Measurements from ENCODE around the gene SLC6A11. TPM values are rescaled to one million over a fixed set of nuclear protein-coding genes. Genes with fewer than 3 reads are reported as not detected.

SLC6A11 gene
- total RNA-seq, 1 donor from 2014 or later: not detected

GRCh38 chr3:10873415-10873814 is 57.4 kb downstream of the SLC6A11 start:
- DNase-seq (no peak), ATAC-seq (no peak)
- intact Hi-C loops (cut with micrococcal nuclease): no loop called here

- intact Hi-C loops (cut with micrococcal nuclease): no loop called here
- ATAC-seq: no peak
- DNase-seq: no peak
These were observed 59.9 kb downstream of the SLC6A11 start for GRCh38 chr3:10875914-10876313.

DNA sequence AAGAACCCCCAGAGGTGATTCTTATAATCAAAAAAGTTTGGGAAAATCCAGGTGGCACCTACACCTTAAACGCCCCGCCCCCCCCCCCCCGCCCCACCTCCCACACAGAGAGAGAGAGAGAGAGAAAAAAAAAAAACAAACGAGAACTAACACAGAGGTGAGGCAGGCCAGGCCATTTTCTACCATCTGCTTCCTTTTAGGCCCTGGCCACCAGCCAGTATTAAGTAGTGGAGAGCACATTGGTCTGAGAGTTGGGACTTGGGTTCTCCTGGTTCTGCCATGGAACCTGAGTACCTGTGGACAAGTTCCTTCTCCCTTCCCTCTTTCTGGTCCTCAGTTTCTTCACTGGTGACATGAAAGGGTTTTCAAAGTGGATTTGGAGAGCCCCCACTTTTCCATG is 60.6 kb downstream of the SLC6A11 start:
- intact Hi-C loops (cut with micrococcal nuclease): no loop called here
- ATAC-seq (no peak), DNase-seq (no peak)

GRCh38 chr3:10882851-10883250 is 66.8 kb downstream of the SLC6A11 start:
- intact Hi-C loops (cut with micrococcal nuclease): no loop called here
- ATAC-seq (no peak), DNase-seq (no peak)

- ATAC-seq: no peak
- intact Hi-C loops (cut with micrococcal nuclease): no loop called here
- no peak for DNase-seq
These were observed 67.6 kb downstream of the SLC6A11 start for GRCh38 chr3:10883478-10884234.

DNA sequence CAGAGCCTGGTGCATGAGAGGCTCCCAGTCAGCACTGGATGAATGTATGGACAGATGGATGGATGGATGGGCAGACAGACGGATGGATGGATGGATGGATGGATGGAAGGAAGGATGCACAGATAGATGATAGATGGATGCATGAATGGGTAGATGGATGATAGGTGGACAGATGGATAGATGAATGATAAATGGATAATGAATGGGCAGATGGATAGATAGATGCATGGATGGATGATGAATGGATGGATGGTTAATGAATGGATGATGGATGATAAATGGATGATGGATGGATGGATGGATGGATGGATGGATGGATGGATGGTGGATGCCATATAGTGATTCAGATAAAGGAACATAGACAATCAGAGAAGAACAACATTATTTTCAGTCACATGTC is 71.0 kb downstream of the SLC6A11 start:
- intact Hi-C loops (cut with micrococcal nuclease): no loop called here
- no peak for ATAC-seq
- no peak for DNase-seq

DNA sequence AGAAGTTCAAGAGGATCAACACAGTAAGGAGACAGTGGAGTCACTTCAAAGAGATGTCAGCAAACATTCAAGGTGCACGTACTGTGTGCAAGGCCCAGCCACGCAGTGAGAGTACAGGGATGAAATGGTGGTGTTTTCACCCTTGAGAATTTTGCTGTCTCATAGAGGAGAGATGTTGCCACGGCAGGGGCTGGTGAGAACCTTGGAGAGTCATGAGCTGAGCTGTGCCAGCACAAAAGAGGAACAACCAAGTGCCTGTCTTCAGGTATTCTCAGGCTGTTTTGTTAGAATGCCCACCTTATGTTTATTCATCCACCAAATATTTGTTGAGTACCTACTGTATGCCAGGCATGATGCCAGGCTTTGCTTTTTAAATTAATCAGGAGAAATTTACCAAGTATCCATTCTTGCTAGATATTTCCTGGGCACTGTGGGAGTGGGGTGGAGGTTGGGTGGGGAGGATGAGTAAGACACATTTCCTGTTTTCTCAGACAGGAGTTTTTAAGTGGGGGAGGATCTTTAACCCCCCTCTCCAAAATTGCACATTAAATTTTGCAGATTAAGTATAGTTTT is 72.6 kb downstream of the SLC6A11 start:
- no peak for ATAC-seq
- intact Hi-C loops (cut with micrococcal nuclease): no loop called here

DNA sequence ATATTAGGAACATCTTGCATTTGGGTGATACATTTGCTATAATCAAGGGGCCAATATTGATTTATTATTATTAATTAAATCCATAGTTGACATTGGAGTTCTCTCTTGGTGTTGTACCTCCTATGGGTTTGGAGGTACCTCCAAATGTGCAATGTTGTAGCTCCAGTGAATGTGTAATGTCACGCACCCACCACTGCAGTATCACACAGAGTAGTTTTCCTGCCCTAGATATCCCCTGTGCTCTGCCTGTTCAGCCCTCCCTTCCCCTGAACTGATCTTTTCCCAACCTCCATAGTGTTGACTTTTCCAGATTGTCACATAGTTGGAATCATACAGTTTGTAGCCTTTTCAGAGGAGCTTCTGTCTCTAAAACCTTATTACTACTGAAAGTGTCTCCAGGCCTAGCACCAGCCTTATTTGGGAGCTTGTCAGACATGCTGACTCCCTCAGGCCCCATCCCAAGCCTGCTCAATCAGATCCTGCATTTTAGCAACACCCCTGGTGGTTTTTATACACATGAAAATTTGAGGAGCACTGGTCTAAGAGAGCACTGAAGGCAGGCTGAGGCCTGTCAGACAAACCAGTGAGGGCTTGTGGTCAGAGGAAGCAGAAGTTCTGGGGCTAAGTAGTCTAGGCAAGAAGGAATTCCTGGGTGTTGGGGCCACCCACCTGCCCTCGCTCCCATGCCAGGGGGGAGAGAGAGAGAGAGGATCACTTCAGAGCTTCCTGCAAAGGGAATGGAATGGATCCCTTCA is 73.4 kb downstream of the SLC6A11 start:
- ATAC-seq (no peak), DNase-seq (no peak)
- intact Hi-C loops (cut with micrococcal nuclease): no loop called here

More for the DNA sequence above, 72.6 kb downstream of the SLC6A11 start:
- no peak for DNase-seq

GRCh38 chr3:10890665-10891064 is 74.6 kb downstream of the SLC6A11 start:
- no peak for DNase-seq
- no peak for ATAC-seq
- intact Hi-C loops (cut with micrococcal nuclease): no loop called here

- intact Hi-C loops (cut with micrococcal nuclease): no loop called here
These were observed 76.6 kb downstream of the SLC6A11 start for GRCh38 chr3:10892622-10893021.

DNA sequence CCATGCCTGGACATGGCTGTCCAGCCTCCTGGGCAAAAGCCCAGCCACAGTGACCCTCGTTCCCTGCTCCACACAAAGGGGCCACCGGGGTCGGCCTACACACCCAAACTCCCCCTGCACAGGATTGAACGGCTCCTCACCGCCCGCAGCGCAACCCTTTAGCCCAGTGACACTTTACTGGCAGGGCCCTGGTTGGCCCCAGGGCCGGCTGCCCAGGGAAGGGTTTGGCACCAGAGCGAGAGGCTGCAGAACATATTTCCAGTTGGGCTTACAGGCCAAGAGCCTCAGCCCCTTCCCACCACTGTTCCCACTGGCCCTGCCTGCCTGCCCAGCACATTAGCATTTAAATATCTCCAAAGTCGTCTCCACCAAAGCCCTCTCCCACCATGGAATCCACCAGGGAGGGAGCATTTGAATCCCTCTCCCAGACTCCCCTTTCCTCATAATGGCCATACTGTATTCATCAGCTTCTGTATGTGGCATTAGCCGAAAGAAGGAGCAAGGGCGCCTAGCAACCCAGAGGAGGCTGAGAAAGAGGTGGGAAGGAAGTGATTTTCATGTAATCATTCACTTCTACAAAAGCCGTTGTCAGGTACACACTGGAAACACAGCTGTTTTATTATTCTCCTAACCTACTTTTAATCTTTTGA is 85.4 kb downstream of the SLC6A11 start:
- intact Hi-C loops (cut with micrococcal nuclease): no loop called here
- ATAC-seq: no peak
- DNase-seq: no peak

More at GRCh38 chr3:10892622-10893021, 76.6 kb downstream of the SLC6A11 start:
- ATAC-seq (no peak), DNase-seq (no peak)

GRCh38 chr3:10907262-10907661 is 91.2 kb downstream of the SLC6A11 start:
- intact Hi-C loops (cut with micrococcal nuclease): no loop called here
- no peak for ATAC-seq
- DNase-seq: no peak

DNA sequence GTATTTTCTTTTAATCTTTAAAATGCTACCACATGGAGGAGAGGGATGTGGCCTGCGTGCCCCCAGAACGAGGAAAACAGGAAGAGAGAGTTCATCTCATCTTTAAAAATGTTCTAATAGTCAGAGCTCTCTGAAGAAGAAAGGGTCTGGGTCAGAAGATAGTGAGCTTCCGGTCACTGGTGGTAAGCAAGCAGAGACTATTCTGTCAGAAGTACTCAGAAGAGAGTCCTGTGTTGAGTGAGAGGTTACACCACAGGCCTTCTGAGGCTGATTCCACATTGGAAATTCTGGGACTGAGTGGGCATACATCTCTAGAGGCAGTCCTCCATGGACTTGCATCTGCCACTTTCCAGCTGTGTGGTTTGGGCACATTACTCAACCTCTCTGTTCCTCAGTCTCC is 94.3 kb downstream of the SLC6A11 start:
- intact Hi-C loops (cut with micrococcal nuclease): no loop called here
- no peak for DNase-seq
- no peak for ATAC-seq

GRCh38 chr3:10911350-10912002 is 95.4 kb downstream of the SLC6A11 start:
- intact Hi-C loops (cut with micrococcal nuclease): no loop called here

GRCh38 chr3:10912786-10913185 is 96.8 kb downstream of the SLC6A11 start:
- DNase-seq (no peak), ATAC-seq (no peak)
- intact Hi-C loops (cut with micrococcal nuclease): no loop called here

More at GRCh38 chr3:10911350-10912002, 95.4 kb downstream of the SLC6A11 start:
- DNase-seq: no peak
- no peak for ATAC-seq

GRCh38 chr3:10915376-10915775 is 99.3 kb downstream of the SLC6A11 start:
- DNase-seq (no peak), ATAC-seq (no peak)
- intact Hi-C loops (cut with micrococcal nuclease): no loop called here

- intact Hi-C loops (cut with micrococcal nuclease): no loop called here
- DNase-seq: no peak
- ATAC-seq: no peak
These were observed 101.1 kb downstream of the SLC6A11 start for GRCh38 chr3:10917176-10917575.

DNA sequence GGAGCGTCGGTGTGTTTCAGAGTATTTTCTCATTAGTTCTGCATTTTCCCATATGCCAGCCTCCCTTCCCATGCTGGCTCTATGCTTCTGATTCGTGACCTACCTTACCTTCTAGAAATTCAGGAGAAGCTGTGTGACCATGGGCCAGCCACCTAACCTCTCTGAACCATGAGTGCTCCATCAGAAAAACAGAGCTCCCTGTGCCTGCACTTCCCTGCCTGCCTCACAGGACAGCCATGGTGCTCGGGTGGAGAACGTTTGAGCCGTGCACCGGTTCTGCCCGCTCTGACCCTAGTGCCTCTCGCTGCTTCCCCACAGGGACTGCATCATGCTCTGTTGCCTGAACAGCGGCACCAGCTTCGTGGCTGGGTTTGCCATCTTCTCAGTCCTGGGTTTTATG is 102.0 kb downstream of the SLC6A11 start:
- intact Hi-C loops (cut with micrococcal nuclease): no loop called here
- no peak for DNase-seq

DNA sequence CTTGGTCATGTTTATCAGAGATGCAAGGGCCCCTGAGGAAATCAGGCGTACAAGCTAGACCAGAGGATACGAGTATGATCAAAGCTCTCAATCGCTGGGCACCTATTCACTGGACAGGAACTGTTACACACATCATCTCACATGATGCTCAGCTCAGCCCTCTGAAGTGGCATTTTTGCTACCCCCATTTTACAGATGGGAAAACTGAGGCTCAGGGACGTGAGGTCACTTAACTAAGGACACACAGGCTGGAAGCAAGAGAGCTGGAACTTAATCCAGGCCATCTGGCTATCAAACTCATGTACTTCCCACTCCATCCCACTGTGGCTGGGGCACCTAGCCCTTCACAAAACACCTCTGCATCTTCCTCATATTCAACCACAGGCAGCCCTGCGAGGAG is 103.6 kb downstream of the SLC6A11 start:
- DNase-seq: no peak
- no peak for ATAC-seq
- intact Hi-C loops (cut with micrococcal nuclease): no loop called here

More for the DNA sequence above, 102.0 kb downstream of the SLC6A11 start:
- ATAC-seq: no peak
